HFF-Myc (cell line): Measurements from ENCODE around the gene SYNDIG1.

Experiments used
- DNase-seq: peaks from one replicate; pipeline ENCODE4 v3.0.0-alpha.2; 2011; ENCODE audit warnings: low read depth; ENCODE audit errors: extremely low read depth
- H3K4me3 ChIP-seq: replicated peaks from 2 replicates; pipeline ENCODE4 v1.5.1; 2011; ENCODE audit warnings: low read depth, mild to moderate bottlenecking, control low read depth, low read length
- CTCF ChIP-seq: IDR thresholded peaks from 2 replicates; pipeline ENCODE4 v1.5.1; 2012; ENCODE audit warnings: mild to moderate bottlenecking, low read depth, low read length, control low read depth; ENCODE audit errors: missing control alignments

Gene SYNDIG1

GRCh38 chr20:24685736-24686135 is 216.3 kb downstream of the SYNDIG1 start:
- no peak overlapping the region for H3K4me3 ChIP-seq
- DNase-seq, result no peak
- TF ChIP-seq CTCF, result no peak

DNA sequence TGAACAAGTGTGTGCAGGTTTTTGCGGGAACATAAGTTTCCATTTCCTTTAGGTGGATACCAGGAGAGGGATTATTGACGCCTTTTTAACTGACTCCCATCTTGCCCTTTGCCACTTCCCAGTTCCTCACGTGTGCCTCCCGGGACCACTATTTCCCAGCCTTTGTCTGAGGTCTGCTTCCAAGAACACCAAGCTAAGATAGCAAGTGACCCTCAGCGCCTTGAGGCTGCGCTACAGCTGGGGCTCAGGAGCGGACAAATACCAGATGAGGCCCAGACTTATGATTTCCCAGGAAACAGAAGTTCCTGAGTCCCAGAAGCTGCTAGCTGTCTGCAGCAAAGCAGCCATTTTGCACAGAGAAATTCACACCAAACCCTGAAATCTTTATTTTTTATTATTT is 216.7 kb downstream of the SYNDIG1 start:
- no peak for DNase-seq
- no peak overlapping the region for H3K4me3 ChIP-seq
- no peak for TF ChIP-seq CTCF

DNA sequence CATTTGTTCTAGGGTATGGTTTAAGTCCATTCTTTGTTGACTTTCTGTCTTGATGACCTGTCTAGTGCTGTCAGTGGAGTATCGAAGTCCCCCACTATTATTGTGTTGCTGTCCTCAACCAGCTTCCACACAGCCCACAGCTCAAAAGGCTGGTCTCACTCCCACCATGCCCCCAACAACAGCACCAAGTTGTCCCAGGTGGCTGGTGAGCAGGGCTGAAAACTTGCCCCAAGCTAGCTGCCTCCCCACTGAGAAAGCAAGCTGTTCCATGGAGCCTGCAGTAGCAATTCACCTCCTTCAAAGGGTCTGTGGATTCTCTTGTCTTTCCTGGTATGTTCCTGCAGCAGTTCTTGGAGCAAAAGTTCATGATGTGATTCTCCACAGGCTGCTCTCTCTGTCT is 221.0 kb downstream of the SYNDIG1 start:
- no peak for TF ChIP-seq CTCF
- DNase-seq, result no peak

DNA sequence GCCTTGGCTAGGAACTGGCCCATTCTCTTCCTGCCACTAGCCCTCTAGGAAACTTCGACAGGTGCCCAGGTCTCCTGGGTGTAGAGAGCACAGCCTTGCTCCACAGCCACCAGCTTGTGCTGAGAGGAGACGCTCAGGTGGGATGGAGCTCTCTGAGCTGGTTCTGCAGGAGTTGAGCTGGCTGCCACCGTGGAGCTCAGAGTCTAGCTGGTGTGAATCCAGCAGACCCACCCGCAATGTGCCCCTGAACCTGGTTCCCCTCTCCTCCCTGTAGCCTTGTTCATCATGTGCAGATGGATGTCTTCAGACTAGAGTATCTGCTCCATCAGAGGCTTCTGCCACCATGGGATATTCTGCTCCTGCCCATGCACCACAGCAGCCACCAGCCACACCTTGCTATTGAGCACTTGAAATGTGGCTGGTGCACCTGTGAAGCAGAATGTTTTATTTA is 222.5 kb downstream of the SYNDIG1 start:
- no peak for DNase-seq
- H3K4me3 ChIP-seq, result no peak overlapping the region
- TF ChIP-seq CTCF, result no peak

More for the DNA sequence above, 221.0 kb downstream of the SYNDIG1 start:
- H3K4me3 ChIP-seq, result no peak overlapping the region

DNA sequence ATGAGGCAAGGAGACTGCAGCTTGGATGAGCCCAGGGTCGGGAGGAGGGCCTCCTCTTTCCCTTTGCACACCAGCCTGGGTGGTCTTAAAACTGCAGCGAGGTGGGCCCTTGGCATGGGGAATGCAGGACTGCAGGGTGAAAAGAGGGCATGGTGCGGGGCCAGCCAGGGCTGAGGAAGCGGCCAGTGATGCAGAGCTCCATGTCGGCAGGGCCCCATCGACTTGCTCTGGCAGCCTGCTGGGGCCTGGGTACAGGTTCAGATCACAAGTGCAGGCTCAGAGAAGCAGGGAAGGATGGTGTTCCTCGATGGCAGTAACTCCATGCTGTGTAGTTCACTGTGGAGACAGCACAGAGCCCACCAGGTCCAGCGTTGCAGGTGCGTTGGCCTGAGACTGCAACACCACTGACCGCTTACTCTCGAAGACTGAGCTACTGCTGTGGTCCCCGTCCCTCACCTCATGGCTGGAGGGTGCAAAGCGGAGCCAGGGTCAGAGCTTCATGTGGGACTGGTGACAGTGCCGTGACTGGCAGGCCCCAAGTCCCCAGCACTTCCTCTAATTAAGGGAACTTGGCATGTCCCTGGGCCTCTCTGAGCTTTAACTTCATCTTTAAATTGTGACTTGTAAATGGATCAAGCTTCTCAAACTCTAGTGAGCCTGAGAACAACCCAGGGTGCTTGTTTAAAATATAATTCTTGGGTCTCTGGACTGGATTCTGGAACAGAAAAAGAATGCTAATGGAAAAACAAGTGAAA is 223.2 kb downstream of the SYNDIG1 start:
- no peak for TF ChIP-seq CTCF
- DNase-seq, result no peak
- H3K4me3 ChIP-seq, result no peak overlapping the region

- no peak overlapping the region for H3K4me3 ChIP-seq
- no peak for DNase-seq
- TF ChIP-seq CTCF, result no peak
Measured at GRCh38 chr20:24693466-24694156, 224.2 kb downstream of the SYNDIG1 start.
